ENCODE data around the gene HSFX3.
"Not testable (repeated sequence)": the region's sequence is repeated elsewhere in the genome, so short reads cannot be mapped to it uniquely, and the experiment has no call there.

The HSFX3 gene

GRCh38 chrX:149551245-149551938 lies 1.7 kb upstream of the HSFX3 start:
- H3K4ac ChIP-seq (ENCODE audit: low read depth, low read length); H2BK5ac ChIP-seq (ENCODE audit: low read length); H3K23ac ChIP-seq (ENCODE audit: low read length); H4K8ac ChIP-seq (ENCODE audit: low read depth, low read length); H3K79me2 ChIP-seq (ENCODE audit: control insufficient read depth, insufficient read depth, low read length); H3K4me2 ChIP-seq (ENCODE audit: low read length); H2BK15ac ChIP-seq (replicated peaks; ENCODE audit: low read depth); H3K9ac ChIP-seq (ENCODE audit: low read length); H3K27ac ChIP-seq (ENCODE audit: low read depth, low read length); H3K27me3 ChIP-seq (ENCODE audit: insufficient read depth, low read length, poor library complexity); H3K79me1 ChIP-seq (ENCODE audit: low read length); DNase-seq; H3K56ac ChIP-seq (ENCODE audit: low read length); H3K4me3 ChIP-seq (ENCODE audit: low read length); H2AK5ac ChIP-seq (ENCODE audit: low read length); H3K4me1 ChIP-seq (ENCODE audit: control insufficient read depth, low read depth, low read length); H3K36me3 ChIP-seq (ENCODE audit: control insufficient read depth, insufficient read depth, low read length); H4K5ac ChIP-seq (ENCODE audit: low read length); H2BK120ac ChIP-seq (ENCODE audit: low read depth, low read length); H3K18ac ChIP-seq (ENCODE audit: low read length): not testable (repeated sequence)
- WGBS (ENCODE audit: extremely low coverage, insufficient coverage, low lambda C conversion rate): no CpG with 5 or more reads among the region's 4 CpGs

- H4K5ac ChIP-seq (ENCODE audit: low read length); H3K79me2 ChIP-seq (ENCODE audit: control insufficient read depth, insufficient read depth, low read length); H4K8ac ChIP-seq (ENCODE audit: low read depth, low read length); H3K4me1 ChIP-seq (ENCODE audit: control insufficient read depth, low read depth, low read length); H3K9ac ChIP-seq (ENCODE audit: low read length); H3K79me1 ChIP-seq (ENCODE audit: low read length); H3K4me3 ChIP-seq (ENCODE audit: low read length); DNase-seq; H3K18ac ChIP-seq (ENCODE audit: low read length); H3K4me2 ChIP-seq (ENCODE audit: low read length); H3K27ac ChIP-seq (ENCODE audit: low read depth, low read length); H3K4ac ChIP-seq (ENCODE audit: low read depth, low read length); H3K27me3 ChIP-seq (ENCODE audit: insufficient read depth, low read length, poor library complexity); H3K23ac ChIP-seq (ENCODE audit: low read length); H3K56ac ChIP-seq (ENCODE audit: low read length); H2BK120ac ChIP-seq (ENCODE audit: low read depth, low read length); H3K36me3 ChIP-seq (ENCODE audit: control insufficient read depth, insufficient read depth, low read length); H2BK15ac ChIP-seq (replicated peaks; ENCODE audit: low read depth); H2BK5ac ChIP-seq (ENCODE audit: low read length); H2AK5ac ChIP-seq (ENCODE audit: low read length): not testable (repeated sequence)
- WGBS (ENCODE audit: extremely low coverage, insufficient coverage, low lambda C conversion rate): no CpG with 5 or more reads among the region's 1 CpG
Measured at GRCh38 chrX:149550454-149550853, 730 bp upstream of the HSFX3 start.

- not testable (repeated sequence) for H3K9ac ChIP-seq (ENCODE audit: low read length); H3K36me3 ChIP-seq (ENCODE audit: control insufficient read depth, insufficient read depth, low read length); H3K79me1 ChIP-seq (ENCODE audit: low read length); H3K23ac ChIP-seq (ENCODE audit: low read length); H2AK5ac ChIP-seq (ENCODE audit: low read length); H3K4me2 ChIP-seq (ENCODE audit: low read length); H4K8ac ChIP-seq (ENCODE audit: low read depth, low read length); H3K18ac ChIP-seq (ENCODE audit: low read length); H3K4me3 ChIP-seq (ENCODE audit: low read length); H3K4ac ChIP-seq (ENCODE audit: low read depth, low read length); DNase-seq; H3K56ac ChIP-seq (ENCODE audit: low read length); H2BK15ac ChIP-seq (replicated peaks; ENCODE audit: low read depth); H4K5ac ChIP-seq (ENCODE audit: low read length); H2BK5ac ChIP-seq (ENCODE audit: low read length); H3K27ac ChIP-seq (ENCODE audit: low read depth, low read length); H3K4me1 ChIP-seq (ENCODE audit: control insufficient read depth, low read depth, low read length); H3K79me2 ChIP-seq (ENCODE audit: control insufficient read depth, insufficient read depth, low read length); H3K27me3 ChIP-seq (ENCODE audit: insufficient read depth, low read length, poor library complexity); H2BK120ac ChIP-seq (ENCODE audit: low read depth, low read length)
- WGBS (ENCODE audit: extremely low coverage, insufficient coverage, low lambda C conversion rate): no CpG with 5 or more reads among the region's 3 CpGs
Measured at GRCh38 chrX:149547782-149548181, 1.9 kb downstream of the HSFX3 start.

- H4K5ac ChIP-seq (ENCODE audit: low read length); H2AK5ac ChIP-seq (ENCODE audit: low read length); H3K18ac ChIP-seq (ENCODE audit: low read length); H3K56ac ChIP-seq (ENCODE audit: low read length); H3K23ac ChIP-seq (ENCODE audit: low read length); H3K4me1 ChIP-seq (ENCODE audit: control insufficient read depth, low read depth, low read length); H3K27me3 ChIP-seq (ENCODE audit: insufficient read depth, low read length, poor library complexity); H2BK5ac ChIP-seq (ENCODE audit: low read length); H2BK120ac ChIP-seq (ENCODE audit: low read depth, low read length); H3K79me1 ChIP-seq (ENCODE audit: low read length); H3K4me2 ChIP-seq (ENCODE audit: low read length); H2BK15ac ChIP-seq (replicated peaks; ENCODE audit: low read depth); H4K8ac ChIP-seq (ENCODE audit: low read depth, low read length); H3K36me3 ChIP-seq (ENCODE audit: control insufficient read depth, insufficient read depth, low read length); DNase-seq; H3K4me3 ChIP-seq (ENCODE audit: low read length); H3K27ac ChIP-seq (ENCODE audit: low read depth, low read length); H3K9ac ChIP-seq (ENCODE audit: low read length); H3K79me2 ChIP-seq (ENCODE audit: control insufficient read depth, insufficient read depth, low read length); H3K4ac ChIP-seq (ENCODE audit: low read depth, low read length): not testable (repeated sequence)
- no CpG with 5 or more reads among the region's 1 CpG for WGBS (ENCODE audit: extremely low coverage, insufficient coverage, low lambda C conversion rate)
Measured at GRCh38 chrX:149546962-149547361, 2.8 kb downstream of the HSFX3 start.

GRCh38 chrX:149545545-149546543 lies 3.9 kb downstream of the HSFX3 start:
- not testable (repeated sequence) for H3K36me3 ChIP-seq (ENCODE audit: control insufficient read depth, insufficient read depth, low read length); H3K18ac ChIP-seq (ENCODE audit: low read length); H3K56ac ChIP-seq (ENCODE audit: low read length); H2BK120ac ChIP-seq (ENCODE audit: low read depth, low read length); H3K4me2 ChIP-seq (ENCODE audit: low read length); H3K79me2 ChIP-seq (ENCODE audit: control insufficient read depth, insufficient read depth, low read length); H2BK5ac ChIP-seq (ENCODE audit: low read length); H4K5ac ChIP-seq (ENCODE audit: low read length); H2AK5ac ChIP-seq (ENCODE audit: low read length); H3K79me1 ChIP-seq (ENCODE audit: low read length); H3K4ac ChIP-seq (ENCODE audit: low read depth, low read length); H3K4me1 ChIP-seq (ENCODE audit: control insufficient read depth, low read depth, low read length); H3K9ac ChIP-seq (ENCODE audit: low read length); H3K27me3 ChIP-seq (ENCODE audit: insufficient read depth, low read length, poor library complexity); H3K27ac ChIP-seq (ENCODE audit: low read depth, low read length); H3K23ac ChIP-seq (ENCODE audit: low read length); H4K8ac ChIP-seq (ENCODE audit: low read depth, low read length); H3K4me3 ChIP-seq (ENCODE audit: low read length); H2BK15ac ChIP-seq (replicated peaks; ENCODE audit: low read depth)
- no CpG with 5 or more reads among the region's 29 CpGs for WGBS (ENCODE audit: extremely low coverage, insufficient coverage, low lambda C conversion rate)
- DNase-seq: peak; percentile 67

All from mesendoderm (in vitro differentiated cells).